CD4-positive, alpha-beta T cell (primary cell): ENCODE data around the gene MRPS30. TPM values are rescaled to one million over a fixed set of nuclear protein-coding genes. Genes with fewer than 3 reads are reported as not detected.

Experiments used
- ATAC-seq: fragments of 200-7000 bp; cut with Tn5 transposase; one replicate; pipeline ENCODE4 v1.10.0; 2022; ENCODE audit warnings: mild to moderate bottlenecking; ENCODE audit not compliant: poor library complexity
- CTCF ChIA-PET: fragments of 350-600 bp; sonication (Branson Sonifier 250); formaldehyde crosslinking; loops from one replicate; lab custom pipeline; 2021; ENCODE audit warnings: antibody characterized with exemption, inconsistent platforms; lab: Charles Lee
- POLR2A ChIA-PET: fragments of 350-600 bp; sonication (Branson Sonifier 250); formaldehyde crosslinking; loops from one replicate; lab custom pipeline; 2021; ENCODE audit warnings: antibody characterized with exemption, inconsistent platforms; lab: Charles Lee
- DNase-seq, 14 experiments: peaks; one replicate each; pipeline ENCODE4 v3.0.0-alpha.2; 2013 to 2020; ENCODE audit warnings: mixed read lengths in 2 of 14
- H3K27ac ChIP-seq, 2 donors: one replicate each; pipeline versions ENCODE4 v1.5.1 to v1.7.0; 2013; ENCODE audit warnings: low read length in 2 of 2, low read depth in 1 of 2, mild to moderate bottlenecking in 1 of 2
- H3K27me3 ChIP-seq, 2 experiments: 1 replicate in 1 of 2; 2 replicates in 1 of 2; pipeline versions ENCODE4 v1.6.1 to v1.7.0; 2013; ENCODE audit warnings: low read length in 2 of 2, control low read depth in 1 of 2, mild to moderate bottlenecking in 1 of 2, moderate library complexity in 1 of 2; ENCODE audit not compliant: insufficient read depth in 2 of 2, control insufficient read depth in 1 of 2
- H3K36me3 ChIP-seq: one replicate; pipeline ENCODE4 v1.6.1; 2013; ENCODE audit warnings: low read length, control low read depth; ENCODE audit not compliant: insufficient read depth
- H3K4me1 ChIP-seq: one replicate; pipeline ENCODE4 v1.6.1; 2013; ENCODE audit warnings: low read length, control low read depth; ENCODE audit not compliant: insufficient read depth
- H3K4me3 ChIP-seq: one replicate; pipeline ENCODE4 v1.5.1; 2013; ENCODE audit warnings: mild to moderate bottlenecking, low read length, moderate library complexity
- H3K9me3 ChIP-seq, 2 experiments: 1 replicate in 1 of 2; 2 replicates in 1 of 2; pipeline versions ENCODE4 v1.6.1 to v1.7.0; 2013; ENCODE audit warnings: low read length in 2 of 2, mild to moderate bottlenecking in 2 of 2, control low read depth in 1 of 2, moderate library complexity in 1 of 2; ENCODE audit not compliant: control insufficient read depth in 1 of 2, insufficient read depth in 1 of 2
- H3K27ac Mint-ChIP-seq: one replicate; pipeline ENCODE4 v1.8.0; 2020; ENCODE audit warnings: mixed read lengths
- H3K27me3 Mint-ChIP-seq: one replicate; pipeline ENCODE4 v1.8.0; 2021; ENCODE audit warnings: mixed read lengths
- H3K36me3 Mint-ChIP-seq: one replicate; pipeline ENCODE4 v1.8.0; 2021; ENCODE audit warnings: low read depth, mixed read lengths
- H3K4me1 Mint-ChIP-seq: one replicate; pipeline ENCODE4 v1.8.0; 2021; ENCODE audit warnings: low read depth, mixed read lengths
- H3K4me3 Mint-ChIP-seq: one replicate; pipeline ENCODE4 v1.8.0; 2020; ENCODE audit warnings: mild to moderate bottlenecking, mixed read lengths
- H3K9me3 Mint-ChIP-seq: one replicate; pipeline ENCODE4 v1.8.0; 2020; ENCODE audit warnings: mixed read lengths
- CTCF ChIP-seq: fragments of 200-600 bp; IDR thresholded peaks from one replicate; pipeline ENCODE4 v1.8.0; 2022; ENCODE audit warnings: antibody characterized with exemption, mild to moderate bottlenecking
- intact Hi-C, 2 experiments: fragments of 100-400 bp; cut with DNase I in 1 of 2; cut with micrococcal nuclease in 1 of 2; formaldehyde crosslinking; loops; one replicate each; pipeline versions ENCODE4 v1.15.1 to v1.9.0; 2023 to 2025; cut with DNase I, micrococcal nuclease
- total RNA-seq, 174 experiments: library from RNA in 2 of 174; stranded (reverse) in 2 of 174; gene quantifications; one replicate each; pipeline ENCODE4 v1.2.3 and lab custom pipeline; 2021 to 2026

Gene MRPS30
- total RNA-seq, 2 experiments from 2014 or later = 43.2 to 43.8 TPM

- no peaks in the 10 kb centered on the region for H3K27me3 Mint-ChIP-seq
- ChIA-PET CTCF (no interaction called here), POLR2A (no interaction called here)
- Histone ChIP-seq H3K4me3 (no peak overlapping the region), H3K4me1 (no peaks in the 10 kb centered on the region), H3K27ac (no peak overlapping the region), H3K9me3 (no peaks in the 10 kb centered on the region), H3K27me3 (no peaks in the 10 kb centered on the region), H3K36me3 (no peaks in the 10 kb centered on the region)
- peaks cover 11% of the 10 kb centered on the region for H3K4me1 Mint-ChIP-seq
- no peak overlapping the region for H3K4me3 Mint-ChIP-seq
- ATAC-seq (no peak), DNase-seq (no peak)
- intact Hi-C loops = no loop called here
- peaks cover 17% of the 10 kb centered on the region for H3K36me3 Mint-ChIP-seq
- H3K9me3 Mint-ChIP-seq = no peaks in the 10 kb centered on the region
- no peak overlapping the region for H3K27ac Mint-ChIP-seq
- TF ChIP-seq CTCF = no peak
These were observed 22.2 kb downstream of the MRPS30 start for GRCh38 chr5:44830951-44831350.

DNA sequence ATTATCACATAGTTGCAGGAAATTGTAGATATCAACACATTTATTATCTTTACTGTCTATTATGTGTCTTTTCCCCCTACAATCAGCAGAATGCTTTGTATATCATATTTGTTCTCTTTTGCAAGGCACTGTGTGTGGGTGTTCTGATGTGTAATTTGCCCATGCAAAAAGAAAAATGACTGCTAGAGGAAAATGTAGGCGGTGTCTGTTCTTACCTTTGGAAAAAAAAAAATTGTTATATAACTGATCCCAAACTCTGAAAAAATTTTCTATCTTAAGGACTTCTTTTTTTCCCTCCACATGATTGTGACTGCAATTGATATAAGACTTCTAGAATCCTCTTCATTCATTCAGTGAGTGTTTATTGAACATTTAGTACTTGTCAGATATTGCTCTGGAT, 24.5 kb downstream of the MRPS30 start:
- H3K9me3 Mint-ChIP-seq = no peaks in the 10 kb centered on the region
- Histone ChIP-seq H3K4me3 (no peak overlapping the region), H3K9me3 (no peaks in the 10 kb centered on the region), H3K27me3 (no peaks in the 10 kb centered on the region), H3K27ac (no peak overlapping the region), H3K36me3 (no peaks in the 10 kb centered on the region), H3K4me1 (no peaks in the 10 kb centered on the region)
- H3K27me3 Mint-ChIP-seq = no peaks in the 10 kb centered on the region
- H3K36me3 Mint-ChIP-seq = peaks cover 20% of the 10 kb centered on the region
- CTCF ChIA-PET = no interaction called here
- H3K4me3 Mint-ChIP-seq = no peak overlapping the region
- DNase-seq (no peak), ATAC-seq (no peak)
- TF ChIP-seq CTCF = no peak
- H3K4me1 Mint-ChIP-seq = no peaks in the 10 kb centered on the region
- intact Hi-C loops = no loop called here
- POLR2A ChIA-PET = no interaction called here
- H3K27ac Mint-ChIP-seq = no peak overlapping the region

DNA sequence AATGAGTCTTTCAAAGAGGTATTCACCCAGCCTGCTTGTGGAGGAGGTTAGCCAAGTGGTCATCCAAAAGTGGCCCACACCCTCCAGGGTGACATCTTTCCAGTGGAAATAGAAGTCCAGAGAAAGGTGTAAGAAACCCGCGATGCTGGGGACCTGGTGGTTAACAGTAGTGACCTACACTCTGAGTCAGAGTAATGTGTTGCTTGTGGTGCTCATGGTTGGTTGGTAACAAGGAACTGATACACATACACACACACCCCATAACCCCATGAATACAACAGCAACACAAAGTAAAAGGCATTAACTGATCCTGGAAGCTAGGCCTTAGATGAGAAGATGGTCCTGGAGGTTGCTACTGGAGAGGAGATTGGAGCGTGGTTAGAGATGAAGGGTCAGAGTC, 26.9 kb downstream of the MRPS30 start:
- no peak overlapping the region for H3K27ac Mint-ChIP-seq
- DNase-seq = no peak
- Histone ChIP-seq H3K9me3 (peaks cover 4 to 8% of the 10 kb centered on the region in 2 experiments), H3K27me3 (no peaks in the 10 kb centered on the region), H3K4me3 (no peak overlapping the region), H3K27ac (no peak overlapping the region), H3K4me1 (no peaks in the 10 kb centered on the region), H3K36me3 (no peaks in the 10 kb centered on the region)
- no peak for ATAC-seq
- no peaks in the 10 kb centered on the region for H3K27me3 Mint-ChIP-seq
- ChIA-PET POLR2A (no interaction called here), CTCF (no interaction called here)
- peaks cover 6% of the 10 kb centered on the region for H3K9me3 Mint-ChIP-seq
- intact Hi-C loops = no loop called here
- TF ChIP-seq CTCF = no peak
- H3K4me3 Mint-ChIP-seq = no peak overlapping the region
- peaks cover 26% of the 10 kb centered on the region for H3K36me3 Mint-ChIP-seq
- H3K4me1 Mint-ChIP-seq = no peaks in the 10 kb centered on the region
